ENCODE measurements around the gene OTUB2. TPM values are rescaled to one million over a fixed set of nuclear protein-coding genes. Genes with fewer than 3 reads are reported as not detected.

The OTUB2 gene
- total and polyA plus RNA-seq, 2 experiments from 2014 or later, result 1.3 to 1.9 TPM

- TF ChIP-seq EZH2 (IDR thresholded peaks at IDR 0.05; ENCODE audit: insufficient read depth, poor library complexity, severe bottlenecking), result no peak
- in situ Hi-C loops (cut with MboI), result no loop called here
- no peak for DNase-seq
Measured at GRCh38 chr14:94045563-94046345, 19.6 kb downstream of the OTUB2 start.

GRCh38 chr14:94046696-94047250 is 20.6 kb downstream of the OTUB2 start:
- Histone ChIP-seq H2AFZ (no peak overlapping the region), H3K4me3 (no peak overlapping the region), H3K9me2 (ENCODE audit: insufficient read depth) (no peaks in the 10 kb centered on the region), H3K4me2 (ENCODE audit: unreplicated experiment) (no peak overlapping the region), H3K4me1 (ENCODE audit: insufficient read depth) (peaks cover 1% of the 10 kb centered on the region; the same call in 1 of the 2 replicates), H3K27me3 (replicated peaks; ENCODE audit: insufficient read depth) (no peaks in the 10 kb centered on the region), H3K9me3 (ENCODE audit: low read depth) (no peaks in the 10 kb centered on the region), H3K9ac (no peak overlapping the region), H4K20me1 (ENCODE audit: insufficient read depth) (no peaks in the 10 kb centered on the region), H3K79me2 (ENCODE audit: insufficient read depth) (no peaks in the 10 kb centered on the region), H3K36me3 (ENCODE audit: low read depth) (peaks cover 29% of the 10 kb centered on the region; the same call in 1 of the 2 replicates), H3F3A (ENCODE audit: insufficient read depth) (no peaks in the 10 kb centered on the region; the same call in 1 of the 2 replicates), H3K27ac (no peak overlapping the region)
- WGBS, 2 experiments (ENCODE audit: low coverage in 1 of 2, low lambda C conversion rate in 2 of 2, missing lambda C conversion rate in 2 of 2), result 86 to 93% methylated on average over 6 to 7 of the region's 7 CpGs
- TF ChIP-seq EZH2 (IDR thresholded peaks at IDR 0.05; ENCODE audit: insufficient read depth, poor library complexity, severe bottlenecking) (no peak), EZH2phosphoT487 (IDR thresholded peaks at IDR 0.05; ENCODE audit: insufficient read depth, low read depth) (no peak)
- in situ Hi-C loops (cut with MboI), result no loop called here
- DNase-seq, result no peak

More at GRCh38 chr14:94045563-94046345, 19.6 kb downstream of the OTUB2 start:
- Histone ChIP-seq H3K9me3 (ENCODE audit: low read depth) (no peaks in the 10 kb centered on the region), H3K4me3 (no peak overlapping the region), H3K27me3 (replicated peaks; ENCODE audit: insufficient read depth) (no peaks in the 10 kb centered on the region), H3K9ac (no peak overlapping the region), H3K4me2 (ENCODE audit: unreplicated experiment) (no peak overlapping the region), H3F3A (ENCODE audit: insufficient read depth) (no peaks in the 10 kb centered on the region; the same call in 1 of the 2 replicates), H2AFZ (no peak overlapping the region), H3K4me1 (ENCODE audit: insufficient read depth) (peaks cover 5% of the 10 kb centered on the region; the same call in 1 of the 2 replicates), H3K9me2 (ENCODE audit: insufficient read depth) (no peaks in the 10 kb centered on the region), H4K20me1 (ENCODE audit: insufficient read depth) (no peaks in the 10 kb centered on the region), H3K27ac (no peak overlapping the region), H3K36me3 (ENCODE audit: low read depth) (peaks cover 20% of the 10 kb centered on the region; the same call in 1 of the 2 replicates), H3K79me2 (ENCODE audit: insufficient read depth) (no peaks in the 10 kb centered on the region)
- 93% methylated on average over 19 of the region's 19 CpGs for WGBS, 2 experiments (ENCODE audit: low coverage in 1 of 2, low lambda C conversion rate in 2 of 2, missing lambda C conversion rate in 2 of 2)

GRCh38 chr14:94047581-94047980 is 21.4 kb downstream of the OTUB2 start:
- no peak for DNase-seq
- 96 to 98% methylated on average over 3 of the region's 3 CpGs for WGBS, 2 experiments (ENCODE audit: low coverage in 1 of 2, low lambda C conversion rate in 2 of 2, missing lambda C conversion rate in 2 of 2)
- H3K79me2 ChIP-seq (ENCODE audit: insufficient read depth), result no peaks in the 10 kb centered on the region
- TF ChIP-seq EZH2 (IDR thresholded peaks at IDR 0.05; ENCODE audit: insufficient read depth, poor library complexity, severe bottlenecking) (no peak), EZH2phosphoT487 (IDR thresholded peaks at IDR 0.05; ENCODE audit: insufficient read depth, low read depth) (no peak)
- no peaks in the 10 kb centered on the region for H3K9me3 ChIP-seq (ENCODE audit: low read depth)
- H4K20me1 ChIP-seq (ENCODE audit: insufficient read depth), result no peaks in the 10 kb centered on the region
- no peak overlapping the region for H3K9ac ChIP-seq
- H3K36me3 ChIP-seq (ENCODE audit: low read depth), result peaks cover 29% of the 10 kb centered on the region; the same call in 1 of the 2 replicates
- H3K4me1 ChIP-seq (ENCODE audit: insufficient read depth), result no peaks in the 10 kb centered on the region
- H3K4me2 ChIP-seq (ENCODE audit: unreplicated experiment), result no peak overlapping the region
- H3K27me3 ChIP-seq (replicated peaks; ENCODE audit: insufficient read depth), result no peaks in the 10 kb centered on the region
- no peak overlapping the region for H2AFZ ChIP-seq
- in situ Hi-C loops (cut with MboI), result no loop called here
- H3K4me3 ChIP-seq, result no peak overlapping the region
- H3K9me2 ChIP-seq (ENCODE audit: insufficient read depth), result no peaks in the 10 kb centered on the region
- no peaks in the 10 kb centered on the region; the same call in 1 of the 2 replicates for H3F3A ChIP-seq (ENCODE audit: insufficient read depth)
- H3K27ac ChIP-seq, result no peak overlapping the region

DNA sequence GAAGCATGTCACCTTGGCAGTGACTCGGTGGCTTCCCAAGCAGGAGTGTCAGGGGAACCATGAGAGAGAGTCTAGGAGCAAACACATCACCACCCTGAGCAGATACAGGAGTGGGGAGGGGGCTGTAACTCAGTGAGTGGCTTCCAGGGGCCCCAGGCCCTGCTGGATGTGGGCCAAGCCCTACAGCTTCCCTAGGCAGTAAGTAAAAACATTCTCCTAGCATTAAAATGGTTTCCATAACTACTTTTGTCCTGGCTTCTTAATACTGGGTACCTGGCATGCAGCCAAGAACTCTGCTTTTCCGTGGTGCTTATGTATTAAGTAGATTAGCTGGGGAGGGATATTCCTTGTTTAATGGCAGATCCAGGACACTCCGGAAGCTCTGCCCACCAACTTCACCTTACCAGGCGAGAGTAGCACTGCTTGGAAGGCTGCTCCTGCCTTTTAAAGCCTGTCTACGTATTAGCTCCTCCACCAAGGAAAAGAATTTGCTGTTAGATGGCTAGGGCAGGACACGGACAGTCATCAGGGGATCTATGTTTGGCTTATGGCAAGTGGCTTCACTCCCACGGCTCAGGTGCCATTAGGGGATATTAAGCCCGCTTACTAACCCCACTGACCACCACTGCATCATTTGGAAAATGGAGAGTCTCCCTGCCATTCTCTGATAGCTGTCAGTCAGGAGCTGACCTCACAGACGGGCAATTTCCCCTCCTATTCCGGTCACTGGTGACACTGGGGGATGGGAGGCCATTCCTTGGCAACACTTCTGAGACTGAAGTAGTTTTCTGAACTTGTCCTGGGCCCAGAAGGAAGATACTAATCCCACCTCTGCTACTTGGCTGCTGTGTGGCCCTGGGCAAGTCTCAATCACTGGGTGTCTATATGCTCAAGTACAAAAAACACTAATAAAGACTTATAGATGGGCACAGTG is 22.8 kb downstream of the OTUB2 start:
- Histone ChIP-seq H3K36me3 (ENCODE audit: low read depth) (peaks cover 35% of the 10 kb centered on the region; the same call in 1 of the 2 replicates), H3K4me2 (ENCODE audit: unreplicated experiment) (no peak overlapping the region), H3K9me3 (ENCODE audit: low read depth) (no peaks in the 10 kb centered on the region), H3F3A (ENCODE audit: insufficient read depth) (no peaks in the 10 kb centered on the region; the same call in 1 of the 2 replicates), H3K79me2 (ENCODE audit: insufficient read depth) (no peaks in the 10 kb centered on the region), H3K27ac (no peak overlapping the region), H3K9ac (no peak overlapping the region), H2AFZ (no peak overlapping the region), H3K27me3 (replicated peaks; ENCODE audit: insufficient read depth) (no peaks in the 10 kb centered on the region), H4K20me1 (ENCODE audit: insufficient read depth) (no peaks in the 10 kb centered on the region), H3K4me3 (no peak overlapping the region), H3K4me1 (ENCODE audit: insufficient read depth) (no peaks in the 10 kb centered on the region), H3K9me2 (ENCODE audit: insufficient read depth) (no peaks in the 10 kb centered on the region)
- TF ChIP-seq EZH2 (IDR thresholded peaks at IDR 0.05; ENCODE audit: insufficient read depth, poor library complexity, severe bottlenecking) (no peak), EZH2phosphoT487 (IDR thresholded peaks at IDR 0.05; ENCODE audit: insufficient read depth, low read depth) (no peak)
- WGBS, 2 experiments (ENCODE audit: low coverage in 1 of 2, low lambda C conversion rate in 2 of 2, missing lambda C conversion rate in 2 of 2), result 85 to 91% methylated on average over 10 of the region's 10 CpGs
- in situ Hi-C loops (cut with MboI), result no loop called here
- DNase-seq, result no peak
